ENCODE results near the gene C14orf132. TPM values are rescaled to one million over a fixed set of nuclear protein-coding genes. Genes with fewer than 3 reads are reported as not detected.

Gene C14orf132
- total RNA-seq, 2 experiments from 2014 or later: 1.7 to 2.2 TPM

- H3K9me3 Mint-ChIP-seq: no peaks in the 10 kb centered on the region
These were observed 53.8 kb downstream of the C14orf132 start for GRCh38 chr14:96092936-96093335.

GRCh38 chr14:96094211-96094610 lies 55.0 kb downstream of the C14orf132 start:
- Mint-ChIP-seq H3K36me3 (no peaks in the 10 kb centered on the region), H3K27ac (no peak overlapping the region), H3K27me3 (no peaks in the 10 kb centered on the region), H3K4me1 (no peaks in the 10 kb centered on the region), H3K4me3 (no peak overlapping the region), H3K9me3 (no peaks in the 10 kb centered on the region)
- no peak for DNase-seq

More at GRCh38 chr14:96092936-96093335, 53.8 kb downstream of the C14orf132 start:
- Mint-ChIP-seq H3K27ac (no peak overlapping the region), H3K4me1 (no peaks in the 10 kb centered on the region), H3K36me3 (no peaks in the 10 kb centered on the region), H3K27me3 (no peaks in the 10 kb centered on the region), H3K4me3 (no peak overlapping the region)
- no peak for DNase-seq

GRCh38 chr14:96094656-96095055 lies 55.5 kb downstream of the C14orf132 start:
- Mint-ChIP-seq H3K27me3 (no peaks in the 10 kb centered on the region), H3K4me1 (no peaks in the 10 kb centered on the region), H3K36me3 (no peaks in the 10 kb centered on the region), H3K9me3 (no peaks in the 10 kb centered on the region), H3K4me3 (no peak overlapping the region), H3K27ac (no peak overlapping the region)
- DNase-seq: no peak

GRCh38 chr14:96095058-96095457 lies 55.9 kb downstream of the C14orf132 start:
- Mint-ChIP-seq H3K4me3 (no peak overlapping the region), H3K36me3 (no peaks in the 10 kb centered on the region), H3K4me1 (no peaks in the 10 kb centered on the region), H3K27ac (no peak overlapping the region), H3K27me3 (no peaks in the 10 kb centered on the region), H3K9me3 (no peaks in the 10 kb centered on the region)
- DNase-seq: no peak

- Mint-ChIP-seq H3K9me3 (no peaks in the 10 kb centered on the region), H3K4me1 (peaks cover 2% of the 10 kb centered on the region), H3K27ac (no peak overlapping the region), H3K27me3 (no peaks in the 10 kb centered on the region), H3K36me3 (no peaks in the 10 kb centered on the region), H3K4me3 (no peak overlapping the region)
- DNase-seq: no peak
These were observed 56.7 kb downstream of the C14orf132 start for GRCh38 chr14:96095581-96096476.

GRCh38 chr14:96096639-96097610 lies 57.8 kb downstream of the C14orf132 start:
- Mint-ChIP-seq H3K27ac (no peak overlapping the region), H3K4me3 (no peak overlapping the region), H3K36me3 (no peaks in the 10 kb centered on the region), H3K9me3 (no peaks in the 10 kb centered on the region), H3K4me1 (peaks cover 2% of the 10 kb centered on the region), H3K27me3 (no peaks in the 10 kb centered on the region)
- DNase-seq: no peak

GRCh38 chr14:96097752-96098151 lies 58.6 kb downstream of the C14orf132 start:
- H3K9me3 Mint-ChIP-seq: no peaks in the 10 kb centered on the region
- no peaks in the 10 kb centered on the region for H3K27me3 Mint-ChIP-seq
- H3K27ac Mint-ChIP-seq: no peak overlapping the region
- H3K4me3 Mint-ChIP-seq: no peak overlapping the region
- peaks cover 2% of the 10 kb centered on the region for H3K4me1 Mint-ChIP-seq
- no peak for DNase-seq
- H3K36me3 Mint-ChIP-seq: no peaks in the 10 kb centered on the region

GRCh38 chr14:96098309-96098998 lies 59.3 kb downstream of the C14orf132 start:
- no peak overlapping the region for H3K27ac Mint-ChIP-seq
- H3K36me3 Mint-ChIP-seq: no peaks in the 10 kb centered on the region
- peaks cover 2% of the 10 kb centered on the region for H3K4me1 Mint-ChIP-seq
- no peaks in the 10 kb centered on the region for H3K27me3 Mint-ChIP-seq
- H3K9me3 Mint-ChIP-seq: no peaks in the 10 kb centered on the region
- no peak overlapping the region for H3K4me3 Mint-ChIP-seq
- peak; percentile 14 for DNase-seq

GRCh38 chr14:96098999-96099335 lies 59.8 kb downstream of the C14orf132 start:
- H3K27ac Mint-ChIP-seq: no peak overlapping the region
- H3K9me3 Mint-ChIP-seq: no peaks in the 10 kb centered on the region
- no peak for DNase-seq
- no peaks in the 10 kb centered on the region for H3K36me3 Mint-ChIP-seq
- H3K4me3 Mint-ChIP-seq: no peak overlapping the region
- no peaks in the 10 kb centered on the region for H3K27me3 Mint-ChIP-seq
- peaks cover 2% of the 10 kb centered on the region for H3K4me1 Mint-ChIP-seq

GRCh38 chr14:96100161-96101064 lies 61.3 kb downstream of the C14orf132 start:
- H3K4me1 Mint-ChIP-seq: peaks cover 2% of the 10 kb centered on the region
- H3K9me3 Mint-ChIP-seq: no peaks in the 10 kb centered on the region
- no peaks in the 10 kb centered on the region for H3K36me3 Mint-ChIP-seq
- H3K27ac Mint-ChIP-seq: no peak overlapping the region
- H3K27me3 Mint-ChIP-seq: peaks cover 3% of the 10 kb centered on the region
- no peak overlapping the region for H3K4me3 Mint-ChIP-seq
- DNase-seq: peak; percentile 68

GRCh38 chr14:96102081-96102856 lies 63.1 kb downstream of the C14orf132 start:
- no peak overlapping the region for H3K4me3 Mint-ChIP-seq
- DNase-seq: no peak
- no peak overlapping the region for H3K27ac Mint-ChIP-seq
- peaks cover 3% of the 10 kb centered on the region for H3K27me3 Mint-ChIP-seq
- peaks cover 2% of the 10 kb centered on the region for H3K4me1 Mint-ChIP-seq
- no peaks in the 10 kb centered on the region for H3K9me3 Mint-ChIP-seq
- H3K36me3 Mint-ChIP-seq: no peaks in the 10 kb centered on the region

- Mint-ChIP-seq H3K36me3 (no peaks in the 10 kb centered on the region), H3K27ac (no peak overlapping the region), H3K4me1 (peaks cover 2% of the 10 kb centered on the region), H3K4me3 (no peak overlapping the region), H3K9me3 (no peaks in the 10 kb centered on the region), H3K27me3 (peaks cover 3% of the 10 kb centered on the region)
- no peak for DNase-seq
These were observed 63.9 kb downstream of the C14orf132 start for GRCh38 chr14:96103075-96103474.

- no peak for DNase-seq
- Mint-ChIP-seq H3K36me3 (no peaks in the 10 kb centered on the region), H3K4me1 (peaks cover 2% of the 10 kb centered on the region), H3K27ac (no peak overlapping the region), H3K27me3 (peaks cover 3% of the 10 kb centered on the region), H3K9me3 (no peaks in the 10 kb centered on the region), H3K4me3 (no peak overlapping the region)
These were observed 64.6 kb downstream of the C14orf132 start for GRCh38 chr14:96103560-96104460.
